Natural killer cell (primary cell): ENCODE data around the gene KIF6. TPM values are rescaled to one million over a fixed set of nuclear protein-coding genes. Genes with fewer than 3 reads are reported as not detected.

Experiments used
- ATAC-seq, 3 donors: fragments of 150-1000 bp in 2 of 3; fragments of 200-7000 bp in 1 of 3; cut with Tn5 transposase; 1 replicate in 1 of 3; 2 replicates in 2 of 3; pipeline ENCODE4 v1.10.0; 2021; ENCODE audit warnings: mild to moderate bottlenecking in 2 of 3, moderate library complexity in 2 of 3
- DNase-seq, 2 donors: peaks; one replicate each; pipeline versions ENCODE4 v3.0.0 to v3.0.0-alpha.2; 2013 to 2021; ENCODE audit warnings: mixed read lengths in 1 of 2
- H3K27ac ChIP-seq: one replicate; pipeline ENCODE4 v1.5.1; 2013; ENCODE audit warnings: mild to moderate bottlenecking, low read length
- H3K27me3 ChIP-seq: one replicate; pipeline ENCODE4 v1.6.1; 2013; ENCODE audit warnings: low read length; ENCODE audit not compliant: control insufficient read depth, insufficient read depth
- H3K36me3 ChIP-seq: one replicate; pipeline ENCODE4 v1.6.1; 2013; ENCODE audit warnings: low read length; ENCODE audit not compliant: control insufficient read depth, insufficient read depth
- H3K4me1 ChIP-seq: one replicate; pipeline ENCODE4 v1.6.1; 2013; ENCODE audit warnings: low read length; ENCODE audit not compliant: control insufficient read depth, insufficient read depth
- H3K4me3 ChIP-seq: one replicate; pipeline ENCODE4 v1.5.1; 2013; ENCODE audit warnings: low read length
- H3K9me3 ChIP-seq: one replicate; pipeline ENCODE4 v1.6.1; 2013; ENCODE audit warnings: low read length; ENCODE audit not compliant: control insufficient read depth, insufficient read depth
- H3K27ac Mint-ChIP-seq, 2 donors: one replicate each; pipeline ENCODE4 v1.8.0; 2022; ENCODE audit warnings: mild to moderate bottlenecking in 2 of 2, mixed read lengths in 2 of 2, moderate library complexity in 1 of 2
- H3K27me3 Mint-ChIP-seq, 2 donors: one replicate each; pipeline ENCODE4 v1.8.0; 2022; ENCODE audit warnings: low read depth in 2 of 2, mixed read lengths in 2 of 2
- H3K36me3 Mint-ChIP-seq: one replicate; pipeline ENCODE4 v1.8.0; 2022; ENCODE audit warnings: mixed read lengths
- H3K4me1 Mint-ChIP-seq, 2 donors: one replicate each; pipeline ENCODE4 v1.8.0; 2022; ENCODE audit warnings: mixed read lengths in 2 of 2
- H3K4me3 Mint-ChIP-seq: one replicate; pipeline ENCODE4 v1.8.0; 2022; ENCODE audit warnings: mild to moderate bottlenecking, moderate library complexity, mixed read lengths
- H3K9me3 Mint-ChIP-seq, 2 donors: one replicate each; pipeline ENCODE4 v1.8.0; 2022; ENCODE audit warnings: mixed read lengths in 2 of 2
- CTCF ChIP-seq: fragments of 200-600 bp; IDR thresholded peaks from one replicate; pipeline ENCODE4 v1.8.0; 2022; ENCODE audit warnings: antibody characterized with exemption
- WGBS: methylation state at CpG from one replicate; pipeline ENCODE4 v1.1.7; 2013; ENCODE audit warnings: missing lambda C conversion rate; ENCODE audit not compliant: insufficient coverage; 5-methylcytosine and 5-hydroxymethylcytosine counted together
- intact Hi-C: fragments of 100-400 bp; cut with micrococcal nuclease; formaldehyde crosslinking; loops from one replicate; pipeline ENCODE4 v1.14.2; 2022
- total RNA-seq, 4 donors: library from RNA; stranded (reverse); fragments of 120-200 nt in 1 of 4; gene quantifications; one replicate each; pipeline versions ENCODE4 v1.2.3 to v1.2.4, GENCODE V29; 2013 to 2022

KIF6 gene
- total RNA-seq, 3 donors from 2014 or later (not counting 1 experiment from before 2014, with no cell fraction given) = not detected

DNA sequence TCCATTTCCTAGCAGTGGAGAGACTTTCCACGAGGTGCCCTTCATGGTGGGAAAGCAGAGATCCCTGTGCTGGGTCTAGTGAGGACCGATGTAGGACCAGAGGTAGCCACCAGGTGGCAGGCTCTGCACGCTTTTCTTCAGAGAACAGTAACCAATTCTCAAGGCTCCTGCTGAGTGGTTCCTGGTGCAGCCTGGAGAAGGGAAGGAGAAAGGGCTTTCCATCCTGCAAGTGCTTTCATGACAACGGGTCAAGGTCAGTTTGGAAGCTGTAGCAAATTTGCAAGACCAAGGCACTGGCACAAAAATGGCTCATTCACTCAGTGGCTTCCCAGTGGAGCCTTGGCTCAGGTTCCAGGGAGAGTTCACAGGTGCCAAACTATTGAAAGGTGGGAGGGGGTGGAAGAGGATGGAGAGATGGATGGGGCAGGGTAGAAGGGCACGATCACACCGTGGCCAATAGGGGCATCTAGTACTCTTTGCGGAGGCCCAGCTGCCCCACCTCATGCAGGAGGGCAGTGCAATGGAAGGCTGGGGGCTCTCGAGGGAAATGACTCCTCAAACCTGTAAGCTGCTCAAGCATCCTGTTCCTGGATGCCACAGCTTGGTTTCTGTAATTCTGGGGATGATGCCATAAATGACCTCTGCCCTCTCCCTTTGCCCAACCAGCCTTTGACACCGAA lies 377.2 kb downstream of the KIF6 start:
- no peaks in the 10 kb centered on the region for H3K27me3 Mint-ChIP-seq
- peaks cover 0 to 10% of the 10 kb centered on the region in 2 donors for H3K4me1 Mint-ChIP-seq
- H3K27ac ChIP-seq = no peak overlapping the region
- DNase-seq = peak; percentile 50 to 66
- peak; percentile 88 for TF ChIP-seq CTCF
- intact Hi-C loops = loop anchor here (2.0 to 5.0 kb wide), 2 partner anchors 961 to 1499 kb away; no protein-coding TSS in a partner anchor
- H3K27ac Mint-ChIP-seq = peak overlapping the region in 1 of 2 donors; percentile 53
- 33% methylated on average over 8 of the region's 9 CpGs for WGBS
- no peak overlapping the region for H3K4me3 Mint-ChIP-seq
- H3K4me1 ChIP-seq = peaks cover 7% of the 10 kb centered on the region
- H3K36me3 ChIP-seq = no peaks in the 10 kb centered on the region
- ATAC-seq = peak; percentile 65 to 84 (median 81)
- H3K4me3 ChIP-seq = no peak overlapping the region
- no peaks in the 10 kb centered on the region for H3K9me3 Mint-ChIP-seq
- no peaks in the 10 kb centered on the region for H3K9me3 ChIP-seq
- H3K27me3 ChIP-seq = no peaks in the 10 kb centered on the region
- no peaks in the 10 kb centered on the region for H3K36me3 Mint-ChIP-seq

DNA sequence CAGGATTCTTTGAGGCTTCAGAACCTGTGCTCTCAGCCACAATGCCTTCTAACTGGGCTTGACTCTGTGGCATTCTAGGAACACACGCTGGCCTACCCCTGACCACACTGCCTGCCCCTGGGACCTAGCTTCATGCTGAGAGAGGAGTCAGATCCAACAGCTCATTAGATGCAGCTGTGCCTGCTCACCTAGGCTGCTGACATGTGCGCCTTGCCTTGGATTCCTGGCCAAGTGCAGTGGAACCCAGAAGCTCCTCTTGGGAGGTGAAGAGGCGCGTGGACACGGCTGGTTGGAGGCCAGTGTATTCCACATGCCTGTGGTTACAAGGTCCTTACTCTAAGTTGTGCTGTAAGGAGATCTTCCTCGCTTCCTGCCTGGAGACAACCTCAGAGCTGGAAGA lies 378.0 kb downstream of the KIF6 start:
- WGBS = 87% methylated on average over 6 of the region's 6 CpGs

GRCh38 chr6:39344821-39345280 lies 380.4 kb downstream of the KIF6 start:
- no peaks in the 10 kb centered on the region for H3K9me3 Mint-ChIP-seq
- intact Hi-C loops = loop anchor here (5.0 kb wide), 1 partner anchor 1502 kb away; no protein-coding TSS in a partner anchor
- no peak for TF ChIP-seq CTCF

More for the DNA sequence above, 378.0 kb downstream of the KIF6 start:
- DNase-seq (no peak), ATAC-seq (no peak)
- Mint-ChIP-seq H3K27ac (no peak overlapping the region), H3K9me3 (no peaks in the 10 kb centered on the region), H3K4me1 (peaks cover 0 to 10% of the 10 kb centered on the region in 2 donors), H3K27me3 (no peaks in the 10 kb centered on the region), H3K4me3 (no peak overlapping the region), H3K36me3 (no peaks in the 10 kb centered on the region)
- no peaks in the 10 kb centered on the region for H3K36me3 ChIP-seq
- intact Hi-C loops = loop anchor here (2.0 to 5.0 kb wide), 2 partner anchors 962 to 1500 kb away; no protein-coding TSS in a partner anchor
- H3K27me3 ChIP-seq = no peaks in the 10 kb centered on the region
- no peak for TF ChIP-seq CTCF
- peaks cover 15% of the 10 kb centered on the region for H3K4me1 ChIP-seq
- no peak overlapping the region for H3K4me3 ChIP-seq
- no peaks in the 10 kb centered on the region for H3K9me3 ChIP-seq
- H3K27ac ChIP-seq = no peak overlapping the region

More at GRCh38 chr6:39344821-39345280, 380.4 kb downstream of the KIF6 start:
- H3K27me3 ChIP-seq = no peaks in the 10 kb centered on the region
- H3K27ac ChIP-seq = no peak overlapping the region
- H3K4me3 ChIP-seq = no peak overlapping the region
- H3K27me3 Mint-ChIP-seq = no peaks in the 10 kb centered on the region
- H3K36me3 ChIP-seq = no peaks in the 10 kb centered on the region
- no peak overlapping the region for H3K4me3 Mint-ChIP-seq
- no peaks in the 10 kb centered on the region for H3K9me3 ChIP-seq
- no peak for DNase-seq
- no peaks in the 10 kb centered on the region for H3K36me3 Mint-ChIP-seq
- peak overlapping the region in 1 of 2 donors; percentile 42 for H3K27ac Mint-ChIP-seq
- ATAC-seq = no peak
- H3K4me1 Mint-ChIP-seq = peaks cover under 1 to 14% of the 10 kb centered on the region in 2 donors
- WGBS = 88% methylated on average over 5 of the region's 7 CpGs
- peaks cover 23% of the 10 kb centered on the region for H3K4me1 ChIP-seq
